Measurements from ENCODE around the gene TMEM161A.
"Not testable (repeated sequence)": the region's sequence is repeated elsewhere in the genome, so short reads cannot be mapped to it uniquely, and the experiment has no call there.

The TMEM161A gene

GRCh38 chr19:19138109-19138981 lies at the start of gene TMEM161A:
TSS of gene TMEM161A (minus strand) at chr19:19138478. CDS start at chr19:19138428, 50 bp downstream.
- Mint-ChIP-seq H3K9me3 (no peaks in the 10 kb centered on the region), H3K4me1 (peaks cover 32% of the 10 kb centered on the region), H3K36me3 (peaks cover 2% of the 10 kb centered on the region), H3K4me3 (peak within 1 kb of the TSS; percentile 100), H3K27me3 (no peaks in the 10 kb centered on the region), H3K27ac (peak within 1 kb of the TSS; percentile 98)

- Mint-ChIP-seq H3K27ac (peak overlapping the region; percentile 53), H3K9me3 (no peaks in the 10 kb centered on the region), H3K4me3 (no peak overlapping the region), H3K36me3 (peaks cover 11% of the 10 kb centered on the region), H3K4me1 (peaks cover 34% of the 10 kb centered on the region), H3K27me3 (no peaks in the 10 kb centered on the region)
Observed at GRCh38 chr19:19186742-19187141, 48.5 kb upstream of the TMEM161A start.

- Mint-ChIP-seq H3K36me3 (peaks cover 11% of the 10 kb centered on the region), H3K4me3 (no peak overlapping the region), H3K4me1 (peaks cover 34% of the 10 kb centered on the region), H3K27me3 (no peaks in the 10 kb centered on the region), H3K27ac (no peak overlapping the region), H3K9me3 (no peaks in the 10 kb centered on the region)
Observed at GRCh38 chr19:19185853-19186740, 47.8 kb upstream of the TMEM161A start.

GRCh38 chr19:19181488-19181998 lies 43.3 kb upstream of the TMEM161A start:
- H3K36me3 Mint-ChIP-seq: peaks cover 9% of the 10 kb centered on the region
- H3K4me1 Mint-ChIP-seq: peaks cover 7% of the 10 kb centered on the region
- H3K27ac Mint-ChIP-seq: no peak overlapping the region
- no peak overlapping the region for H3K4me3 Mint-ChIP-seq
- H3K27me3 Mint-ChIP-seq: no peaks in the 10 kb centered on the region
- no peaks in the 10 kb centered on the region for H3K9me3 Mint-ChIP-seq

- no peak overlapping the region for H3K27ac Mint-ChIP-seq
Observed at GRCh38 chr19:19179548-19180441, 41.5 kb upstream of the TMEM161A start.

DNA sequence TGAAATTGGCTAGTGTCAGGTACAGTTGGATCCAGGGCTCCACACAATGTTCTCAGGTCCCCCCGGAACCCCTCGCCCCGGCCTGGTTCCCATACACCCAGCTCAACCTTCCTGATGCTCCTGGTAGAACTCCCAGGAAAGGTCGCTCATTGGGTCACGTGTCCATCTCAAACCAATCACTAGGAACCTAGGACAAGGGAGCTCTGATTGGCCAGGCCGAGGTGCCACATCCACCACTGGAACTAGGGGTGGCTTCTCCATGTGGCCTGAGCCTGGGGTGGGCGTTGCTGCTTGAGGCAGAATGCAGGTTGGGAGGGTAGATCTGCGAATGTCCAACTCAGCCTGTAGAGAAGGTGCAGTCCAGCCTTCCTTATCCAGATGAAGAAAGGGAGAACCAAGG lies 38.7 kb upstream of the TMEM161A start:
- Mint-ChIP-seq H3K4me1 (no peaks in the 10 kb centered on the region), H3K9me3 (no peaks in the 10 kb centered on the region), H3K27ac (no peak overlapping the region), H3K4me3 (no peak overlapping the region), H3K27me3 (no peaks in the 10 kb centered on the region), H3K36me3 (peaks cover 2% of the 10 kb centered on the region)

More at GRCh38 chr19:19179548-19180441, 41.5 kb upstream of the TMEM161A start:
- Mint-ChIP-seq H3K9me3 (no peaks in the 10 kb centered on the region), H3K36me3 (peaks cover 8% of the 10 kb centered on the region), H3K4me3 (no peak overlapping the region), H3K27me3 (no peaks in the 10 kb centered on the region), H3K4me1 (no peaks in the 10 kb centered on the region)

DNA sequence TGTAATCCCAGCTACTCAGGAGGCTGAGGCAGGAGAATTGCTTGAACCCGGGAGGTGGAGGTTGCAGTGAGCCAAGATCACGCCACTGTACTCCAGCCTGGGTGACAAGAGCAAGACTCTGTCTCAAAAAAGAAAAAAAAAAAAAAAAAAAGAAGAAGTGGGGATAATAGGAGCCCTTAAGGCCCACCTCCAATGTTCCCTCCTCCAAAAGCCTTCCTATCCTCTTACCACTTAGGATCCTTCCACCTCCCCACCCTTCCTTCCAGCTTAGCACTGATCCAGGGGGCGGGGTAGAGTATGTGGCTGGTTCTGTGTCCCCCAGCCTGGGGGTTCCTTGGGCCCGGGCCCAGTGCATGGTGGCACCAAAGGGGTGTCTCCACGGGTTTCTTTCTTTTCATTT lies 35.0 kb upstream of the TMEM161A start:
- H3K4me1 Mint-ChIP-seq: peaks cover 19% of the 10 kb centered on the region
- not testable (repeated sequence) for H3K36me3 Mint-ChIP-seq, H3K4me3 Mint-ChIP-seq, H3K9me3 Mint-ChIP-seq, H3K27ac Mint-ChIP-seq, H3K27me3 Mint-ChIP-seq

- Mint-ChIP-seq H3K36me3 (no peaks in the 10 kb centered on the region), H3K9me3 (no peaks in the 10 kb centered on the region), H3K27me3 (no peaks in the 10 kb centered on the region), H3K4me3 (no peak overlapping the region), H3K27ac (no peak overlapping the region), H3K4me1 (peaks cover 19% of the 10 kb centered on the region)
Observed at GRCh38 chr19:19171821-19172532, 33.7 kb upstream of the TMEM161A start.

DNA sequence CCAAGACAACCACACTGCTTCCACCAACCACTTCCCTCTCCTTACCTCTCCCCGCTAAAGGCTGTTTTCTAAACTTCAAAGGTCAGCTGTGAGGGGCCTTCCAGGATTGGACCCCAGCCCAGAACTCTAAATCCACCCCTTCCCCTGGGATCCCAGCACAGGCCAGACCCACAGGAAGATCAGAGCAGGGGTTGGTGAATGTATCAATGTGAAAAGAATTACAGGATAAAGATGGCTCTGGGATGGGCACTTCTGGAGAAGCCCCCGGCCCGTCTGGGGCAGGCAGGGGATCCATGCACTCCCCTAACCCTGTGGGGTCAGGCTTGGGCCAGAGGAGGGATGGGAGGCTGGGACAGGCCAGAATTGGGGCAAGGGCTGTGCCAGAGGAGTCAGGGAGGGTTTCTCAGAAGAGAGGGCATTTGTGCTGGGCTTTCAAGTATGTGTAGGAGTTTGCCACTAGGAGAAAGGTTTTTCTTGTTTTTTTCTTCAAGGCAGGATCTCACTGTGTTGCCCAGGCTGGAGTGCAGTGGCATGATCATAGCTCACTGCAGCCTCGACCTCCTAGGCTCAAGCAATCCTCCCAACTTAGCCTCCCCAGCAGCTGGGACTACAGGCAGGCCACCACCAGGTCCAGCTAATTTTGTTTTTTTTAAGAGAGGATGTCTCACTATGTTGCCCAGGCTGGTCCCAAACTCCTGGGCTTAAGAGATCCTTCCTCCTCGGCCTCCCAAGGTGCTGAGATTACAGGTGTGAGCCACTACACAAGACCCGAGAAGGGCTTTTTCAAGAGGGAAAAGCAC lies 32.8 kb upstream of the TMEM161A start:
- H3K4me3 Mint-ChIP-seq: peak overlapping the region; percentile 75
- H3K9me3 Mint-ChIP-seq: no peaks in the 10 kb centered on the region
- no peaks in the 10 kb centered on the region for H3K36me3 Mint-ChIP-seq
- peak overlapping the region; percentile 59 for H3K27ac Mint-ChIP-seq
- H3K4me1 Mint-ChIP-seq: peaks cover 19% of the 10 kb centered on the region
- no peaks in the 10 kb centered on the region for H3K27me3 Mint-ChIP-seq

- H3K4me3 Mint-ChIP-seq: peak within 1 kb of the TSS; percentile 75
- H3K27ac Mint-ChIP-seq: peak within 1 kb of the TSS; percentile 59
- H3K27me3 Mint-ChIP-seq: no peaks in the 10 kb centered on the region
- H3K9me3 Mint-ChIP-seq: no peaks in the 10 kb centered on the region
- no peaks in the 10 kb centered on the region for H3K36me3 Mint-ChIP-seq
- peaks cover 19% of the 10 kb centered on the region for H3K4me1 Mint-ChIP-seq
Observed at GRCh38 chr19:19170053-19170872, 32.0 kb upstream of the TMEM161A start, which contains the start of gene MEF2B. TSS of gene MEF2B (minus strand) at chr19:19170263. CDS start at chr19:19150735, 19,528 bp downstream.

- Mint-ChIP-seq H3K9me3 (no peaks in the 10 kb centered on the region), H3K27ac (no peak overlapping the region), H3K36me3 (no peaks in the 10 kb centered on the region), H3K27me3 (no peaks in the 10 kb centered on the region), H3K4me3 (peak overlapping the region; percentile 75), H3K4me1 (peaks cover 19% of the 10 kb centered on the region)
Observed at GRCh38 chr19:19169236-19170052, 31.2 kb upstream of the TMEM161A start.

DNA sequence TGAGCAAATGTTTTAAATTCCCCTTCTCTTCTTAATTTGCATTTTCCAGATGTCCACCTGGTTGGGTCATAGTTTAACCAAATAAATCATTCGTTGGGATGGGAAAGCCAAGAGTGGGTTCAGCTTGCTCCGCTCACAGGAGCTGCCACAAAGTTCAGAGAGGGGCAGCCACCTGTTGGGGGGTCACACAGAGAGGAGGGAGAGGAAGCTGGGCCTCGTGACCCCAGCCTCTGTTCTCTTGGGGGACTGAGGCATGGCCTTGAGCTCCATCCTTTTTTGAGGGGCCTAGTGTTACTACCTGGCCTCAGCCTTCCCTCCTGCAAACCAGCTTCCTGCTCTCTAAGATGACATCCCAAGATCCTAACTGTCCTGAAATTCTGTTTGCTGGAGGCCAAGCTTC lies 29.3 kb upstream of the TMEM161A start:
- Mint-ChIP-seq H3K4me3 (no peak overlapping the region), H3K27me3 (no peaks in the 10 kb centered on the region), H3K36me3 (no peaks in the 10 kb centered on the region), H3K4me1 (peaks cover 19% of the 10 kb centered on the region), H3K9me3 (no peaks in the 10 kb centered on the region), H3K27ac (no peak overlapping the region)
